ENCODE measurements around the gene C10orf143.

The C10orf143 gene

GRCh38 chr10:130022086-130022485 lies 88.5 kb downstream of the C10orf143 start:
- no peak overlapping the region for H3K4me3 ChIP-seq (ENCODE audit: low read length)
- no peak for DNase-seq (ENCODE audit: low read depth, low spot score)

- H3K4me3 ChIP-seq (ENCODE audit: low read length), result no peak overlapping the region
- DNase-seq (ENCODE audit: low read depth, low spot score), result no peak
These were observed 89.2 kb downstream of the C10orf143 start for GRCh38 chr10:130021383-130021950.

GRCh38 chr10:130020651-130021382 lies 89.8 kb downstream of the C10orf143 start:
- no peak for DNase-seq (ENCODE audit: low read depth, low spot score)
- H3K4me3 ChIP-seq (ENCODE audit: low read length), result no peak overlapping the region

GRCh38 chr10:130018730-130019185 lies 91.9 kb downstream of the C10orf143 start:
- DNase-seq (ENCODE audit: low read depth, low spot score), result no peak
- H3K4me3 ChIP-seq (ENCODE audit: low read length), result no peak overlapping the region

- DNase-seq (ENCODE audit: low read depth, low spot score), result peak; percentile 57
- H3K4me3 ChIP-seq (ENCODE audit: low read length), result no peak overlapping the region
These were observed 92.4 kb downstream of the C10orf143 start for GRCh38 chr10:130018265-130018664.

- H3K4me3 ChIP-seq (ENCODE audit: low read length), result no peak overlapping the region
- no peak for DNase-seq (ENCODE audit: low read depth, low spot score)
These were observed 93.0 kb downstream of the C10orf143 start for GRCh38 chr10:130017631-130018022.

GRCh38 chr10:130016993-130017630 lies 93.5 kb downstream of the C10orf143 start:
- no peak overlapping the region for H3K4me3 ChIP-seq (ENCODE audit: low read length)
- DNase-seq (ENCODE audit: low read depth, low spot score), result no peak

- no peak for DNase-seq (ENCODE audit: low read depth, low spot score)
- no peak overlapping the region for H3K4me3 ChIP-seq (ENCODE audit: low read length)
These were observed 94.5 kb downstream of the C10orf143 start for GRCh38 chr10:130016095-130016494.

GRCh38 chr10:130015075-130015695 lies 95.4 kb downstream of the C10orf143 start:
- no peak for DNase-seq (ENCODE audit: low read depth, low spot score)
- no peak overlapping the region for H3K4me3 ChIP-seq (ENCODE audit: low read length)

- H3K4me3 ChIP-seq (ENCODE audit: low read length), result no peak overlapping the region
- no peak for DNase-seq (ENCODE audit: low read depth, low spot score)
These were observed 96.2 kb downstream of the C10orf143 start for GRCh38 chr10:130014263-130015074.
